Activated CD8-positive, alpha-beta memory T cell treated with anti-CD3 and anti-CD28 coated beads for 1 hour (primary cell): ENCODE data around the gene PTOV1.
A peak's percentile ranks its signal among the peaks of the same experiment; 100 is the strongest.

Experiments
- DNase-seq, 2 donors: peaks; one replicate each; pipeline ENCODE4 v3.0.0-alpha.2; 2020; ENCODE audit warnings: low read depth in 1 of 2; ENCODE audit errors: extremely low read depth in 1 of 2

PTOV1 gene

GRCh38 chr19:49857838-49858087 lies 6.8 kb downstream of the PTOV1 start:
- DNase-seq: no peak

- DNase-seq: no peak
These were observed 7.4 kb downstream of the PTOV1 start for GRCh38 chr19:49858088-49858985.

- no peak for DNase-seq
These were observed 8.8 kb downstream of the PTOV1 start for GRCh38 chr19:49859682-49860335.

- no peak for DNase-seq
These were observed 9.6 kb downstream of the PTOV1 start for GRCh38 chr19:49860336-49861102.

GRCh38 chr19:49861107-49861506 lies 10.1 kb downstream of the PTOV1 start:
- no peak for DNase-seq

GRCh38 chr19:49861541-49862378 lies 10.8 kb downstream of the PTOV1 start:
- DNase-seq: no peak

GRCh38 chr19:49862391-49863253 lies 11.7 kb downstream of the PTOV1 start:
- DNase-seq: no peak

- no peak for DNase-seq
These were observed 12.4 kb downstream of the PTOV1 start for GRCh38 chr19:49863254-49863934.

- no peak for DNase-seq
These were observed 13.0 kb downstream of the PTOV1 start for GRCh38 chr19:49863935-49864320.

- no peak for DNase-seq
These were observed 13.9 kb downstream of the PTOV1 start for GRCh38 chr19:49864890-49865289.

GRCh38 chr19:49866933-49867782 lies 16.2 kb downstream of the PTOV1 start, which contains the start of gene PNKP:
PNKP (minus strand) TSS chr19:49867576; CDS start chr19:49867204, 372 bp downstream.
- DNase-seq: peak; percentile 54 to 85

- DNase-seq: no peak
These were observed 18.1 kb downstream of the PTOV1 start for GRCh38 chr19:49869009-49869483.

- peak; percentile 72 to 79 for DNase-seq
These were observed 18.7 kb downstream of the PTOV1 start for GRCh38 chr19:49869484-49870308.

- no peak for DNase-seq
These were observed 19.4 kb downstream of the PTOV1 start for GRCh38 chr19:49870309-49870901.

- DNase-seq: no peak
These were observed 20.5 kb downstream of the PTOV1 start for GRCh38 chr19:49871349-49871985.
